ENCODE data around the gene SEC31A.

The SEC31A gene

DNA sequence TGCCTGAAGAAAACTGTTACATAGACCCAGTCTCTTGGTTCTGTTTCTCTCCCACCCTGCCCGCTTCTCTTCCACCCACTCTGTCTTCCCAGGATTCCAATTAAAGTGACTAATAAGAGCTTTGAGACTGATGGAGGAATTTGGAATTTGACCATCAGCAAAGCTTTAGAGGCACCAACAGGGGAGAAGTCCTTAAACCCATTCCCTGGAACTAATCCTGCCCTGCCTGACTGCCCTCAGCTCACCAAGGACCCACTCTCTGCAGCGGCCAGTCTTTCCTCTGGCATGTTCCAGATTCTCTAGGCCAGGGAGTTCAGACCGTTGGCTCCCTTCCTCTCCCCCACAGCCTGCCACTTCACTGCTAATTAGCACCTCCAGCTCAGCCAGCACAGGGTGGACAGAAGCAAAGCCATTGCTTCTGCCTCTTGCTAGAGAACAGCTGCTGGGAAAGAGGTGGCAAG lies 116.2 kb downstream of the SEC31A start:
- Histone ChIP-seq H3K27ac (ENCODE audit: low read length) (no peak overlapping the region), H2AFZ (ENCODE audit: low read depth, low read length) (no peak overlapping the region), H3K4me3 (ENCODE audit: low read length) (no peak overlapping the region), H3K9ac (ENCODE audit: low read length) (no peak overlapping the region), H4K20me1 (ENCODE audit: insufficient read depth, low read length) (no peaks in the 10 kb centered on the region), H3K27me3 (ENCODE audit: low read depth, low read length) (no peaks in the 10 kb centered on the region), H3K36me3 (replicated peaks; ENCODE audit: low read depth, low read length) (no peaks in the 10 kb centered on the region), H3K79me2 (ENCODE audit: low read length) (no peaks in the 10 kb centered on the region), H3K4me2 (ENCODE audit: low read length) (no peak overlapping the region), H3K4me1 (ENCODE audit: low read length) (no peaks in the 10 kb centered on the region), H3K9me3 (ENCODE audit: insufficient read depth, low read length) (no peaks in the 10 kb centered on the region)
- TF ChIP-seq EZH2phosphoT487 (IDR thresholded peaks at IDR 0.05; ENCODE audit: low read depth), result no peak
- TF ChIP-seq, protein P1, sequence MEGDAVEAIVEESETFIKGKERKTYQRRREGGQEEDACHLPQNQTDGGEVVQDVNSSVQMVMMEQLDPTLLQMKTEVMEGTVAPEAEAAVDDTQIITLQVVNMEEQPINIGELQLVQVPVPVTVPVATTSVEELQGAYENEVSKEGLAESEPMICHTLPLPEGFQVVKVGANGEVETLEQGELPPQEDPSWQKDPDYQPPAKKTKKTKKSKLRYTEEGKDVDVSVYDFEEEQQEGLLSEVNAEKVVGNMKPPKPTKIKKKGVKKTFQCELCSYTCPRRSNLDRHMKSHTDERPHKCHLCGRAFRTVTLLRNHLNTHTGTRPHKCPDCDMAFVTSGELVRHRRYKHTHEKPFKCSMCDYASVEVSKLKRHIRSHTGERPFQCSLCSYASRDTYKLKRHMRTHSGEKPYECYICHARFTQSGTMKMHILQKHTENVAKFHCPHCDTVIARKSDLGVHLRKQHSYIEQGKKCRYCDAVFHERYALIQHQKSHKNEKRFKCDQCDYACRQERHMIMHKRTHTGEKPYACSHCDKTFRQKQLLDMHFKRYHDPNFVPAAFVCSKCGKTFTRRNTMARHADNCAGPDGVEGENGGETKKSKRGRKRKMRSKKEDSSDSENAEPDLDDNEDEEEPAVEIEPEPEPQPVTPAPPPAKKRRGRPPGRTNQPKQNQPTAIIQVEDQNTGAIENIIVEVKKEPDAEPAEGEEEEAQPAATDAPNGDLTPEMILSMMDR (IDR thresholded peaks at IDR 0.05; ENCODE audit: low read depth, low read length), result no peak

DNA sequence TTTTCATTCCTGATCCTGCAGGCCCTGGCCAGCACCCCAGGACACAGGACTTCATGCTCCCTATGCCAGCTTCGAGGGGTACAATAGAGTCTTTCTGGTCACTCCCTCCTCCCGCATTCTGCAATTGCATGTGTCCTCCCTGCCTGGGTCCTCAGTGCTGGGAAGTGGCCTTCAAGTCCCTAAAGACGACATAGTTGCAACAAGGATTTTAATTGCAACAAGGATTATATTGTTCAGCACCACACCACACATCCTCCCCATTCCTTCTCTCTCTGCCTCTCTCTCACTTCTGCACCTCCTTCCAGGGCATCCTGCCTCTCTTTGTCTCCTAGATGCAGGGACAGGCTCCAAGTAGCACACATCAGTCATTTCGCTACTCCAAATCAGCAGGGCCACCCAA lies 117.9 kb downstream of the SEC31A start:
- H3K9ac ChIP-seq (ENCODE audit: low read length), result no peak overlapping the region
- no peaks in the 10 kb centered on the region for H3K36me3 ChIP-seq (replicated peaks; ENCODE audit: low read depth, low read length)
- H3K4me2 ChIP-seq (ENCODE audit: low read length), result no peak overlapping the region
- H3K27ac ChIP-seq (ENCODE audit: low read length), result no peak overlapping the region
- no peak overlapping the region for H3K4me3 ChIP-seq (ENCODE audit: low read length)
- H3K9me3 ChIP-seq (ENCODE audit: insufficient read depth, low read length), result no peaks in the 10 kb centered on the region
- H3K4me1 ChIP-seq (ENCODE audit: low read length), result no peaks in the 10 kb centered on the region
- no peak overlapping the region for H2AFZ ChIP-seq (ENCODE audit: low read depth, low read length)
- H3K27me3 ChIP-seq (ENCODE audit: low read depth, low read length), result no peaks in the 10 kb centered on the region
- H3K79me2 ChIP-seq (ENCODE audit: low read length), result no peaks in the 10 kb centered on the region
- no peaks in the 10 kb centered on the region for H4K20me1 ChIP-seq (ENCODE audit: insufficient read depth, low read length)
- TF ChIP-seq, protein P1 (IDR thresholded peaks at IDR 0.05; ENCODE audit: low read depth, low read length), result no peak
- TF ChIP-seq EZH2phosphoT487 (IDR thresholded peaks at IDR 0.05; ENCODE audit: low read depth), result no peak

DNA sequence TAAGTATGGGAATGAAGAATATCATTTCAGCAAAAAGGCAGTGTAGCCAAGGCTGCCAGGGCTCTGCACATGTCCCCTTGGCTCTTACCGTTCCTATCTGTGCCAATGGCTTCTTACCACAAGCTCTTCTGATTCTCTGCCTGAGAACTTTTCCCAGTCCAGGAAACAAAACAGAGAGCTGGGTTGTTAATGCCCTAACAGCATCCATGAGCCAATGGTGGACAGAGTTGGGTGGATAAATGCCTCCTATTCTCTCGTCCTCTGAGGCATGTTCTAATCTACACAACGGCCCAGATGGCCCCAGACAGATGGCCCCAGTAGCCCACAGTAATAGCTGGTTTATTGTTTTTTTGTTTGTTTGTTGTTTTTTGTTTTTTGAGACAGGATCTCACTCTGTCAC lies 120.3 kb downstream of the SEC31A start:
- Histone ChIP-seq H2AFZ (ENCODE audit: low read depth, low read length) (no peak overlapping the region), H3K27ac (ENCODE audit: low read length) (no peak overlapping the region), H3K4me3 (ENCODE audit: low read length) (no peak overlapping the region), H3K9ac (ENCODE audit: low read length) (no peak overlapping the region), H3K9me3 (ENCODE audit: insufficient read depth, low read length) (peaks cover 3% of the 10 kb centered on the region; the same call in 1 of the 2 replicates), H3K36me3 (replicated peaks; ENCODE audit: low read depth, low read length) (no peaks in the 10 kb centered on the region), H4K20me1 (ENCODE audit: insufficient read depth, low read length) (no peaks in the 10 kb centered on the region), H3K79me2 (ENCODE audit: low read length) (no peaks in the 10 kb centered on the region), H3K4me2 (ENCODE audit: low read length) (no peak overlapping the region), H3K27me3 (ENCODE audit: low read depth, low read length) (no peaks in the 10 kb centered on the region), H3K4me1 (ENCODE audit: low read length) (no peaks in the 10 kb centered on the region)
- no peak for TF ChIP-seq EZH2phosphoT487 (IDR thresholded peaks at IDR 0.05; ENCODE audit: low read depth)
- TF ChIP-seq, protein P1 (IDR thresholded peaks at IDR 0.05; ENCODE audit: low read depth, low read length), result no peak

Measured in OCI-LY3 (cell line).